ENCODE data around the gene KRT79. TPM values are rescaled to one million over a fixed set of nuclear protein-coding genes. Genes with fewer than 3 reads are reported as not detected.

KRT79 gene
- total RNA-seq, 1 donor from 2014 or later = not detected

DNA sequence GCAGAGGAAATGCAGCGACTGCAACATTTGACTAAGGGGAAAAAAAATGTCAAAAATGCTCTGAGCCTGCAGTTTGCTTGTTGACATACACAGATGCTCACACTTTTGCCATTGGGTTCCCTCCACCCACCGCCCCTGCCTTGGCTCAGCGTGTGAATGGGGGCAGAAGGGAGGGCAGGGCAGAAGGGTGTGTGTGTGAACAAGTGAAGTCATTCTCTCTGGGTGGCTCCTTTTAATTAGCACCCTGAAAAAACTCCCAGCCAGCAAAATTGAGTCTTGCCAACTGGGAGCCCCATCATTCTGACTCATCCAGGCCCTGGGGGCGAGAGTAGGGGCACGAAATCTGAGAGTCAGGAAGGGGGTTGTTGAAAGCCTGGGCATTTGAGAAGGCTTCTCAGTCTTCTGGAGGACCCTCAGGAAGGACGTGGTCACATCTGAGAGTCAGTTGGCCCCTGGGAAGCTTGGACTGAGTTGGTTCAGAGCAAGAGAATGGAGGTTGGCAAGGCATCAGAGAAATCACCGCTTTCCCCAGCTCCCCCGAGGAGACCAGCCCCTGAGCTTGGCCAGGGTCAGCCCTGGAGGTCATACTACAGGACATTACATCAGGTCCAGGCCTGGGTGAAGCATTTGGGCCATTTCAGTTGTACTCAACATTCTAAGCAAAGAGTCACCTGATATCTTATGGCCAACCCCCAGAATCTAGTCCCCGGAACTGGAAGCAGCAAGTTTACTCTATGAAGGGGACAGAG lies 37.4 kb upstream of the KRT79 start:
- DNase-seq (ENCODE audit: low read depth) = no peak
- no peaks in the 10 kb centered on the region for H3K27me3 ChIP-seq (ENCODE audit: control insufficient read depth, insufficient read depth, low read length)
- H3K4me3 ChIP-seq (ENCODE audit: low read depth, low read length) = no peak overlapping the region
- TF ChIP-seq, protein P1, sequence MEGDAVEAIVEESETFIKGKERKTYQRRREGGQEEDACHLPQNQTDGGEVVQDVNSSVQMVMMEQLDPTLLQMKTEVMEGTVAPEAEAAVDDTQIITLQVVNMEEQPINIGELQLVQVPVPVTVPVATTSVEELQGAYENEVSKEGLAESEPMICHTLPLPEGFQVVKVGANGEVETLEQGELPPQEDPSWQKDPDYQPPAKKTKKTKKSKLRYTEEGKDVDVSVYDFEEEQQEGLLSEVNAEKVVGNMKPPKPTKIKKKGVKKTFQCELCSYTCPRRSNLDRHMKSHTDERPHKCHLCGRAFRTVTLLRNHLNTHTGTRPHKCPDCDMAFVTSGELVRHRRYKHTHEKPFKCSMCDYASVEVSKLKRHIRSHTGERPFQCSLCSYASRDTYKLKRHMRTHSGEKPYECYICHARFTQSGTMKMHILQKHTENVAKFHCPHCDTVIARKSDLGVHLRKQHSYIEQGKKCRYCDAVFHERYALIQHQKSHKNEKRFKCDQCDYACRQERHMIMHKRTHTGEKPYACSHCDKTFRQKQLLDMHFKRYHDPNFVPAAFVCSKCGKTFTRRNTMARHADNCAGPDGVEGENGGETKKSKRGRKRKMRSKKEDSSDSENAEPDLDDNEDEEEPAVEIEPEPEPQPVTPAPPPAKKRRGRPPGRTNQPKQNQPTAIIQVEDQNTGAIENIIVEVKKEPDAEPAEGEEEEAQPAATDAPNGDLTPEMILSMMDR (IDR thresholded peaks at IDR 0.05; ENCODE audit: insufficient read depth, low read length, poor library complexity, severe bottlenecking) = no peak
- H3K36me3 ChIP-seq (ENCODE audit: control insufficient read depth, insufficient read depth, low read length) = no peaks in the 10 kb centered on the region

DNA sequence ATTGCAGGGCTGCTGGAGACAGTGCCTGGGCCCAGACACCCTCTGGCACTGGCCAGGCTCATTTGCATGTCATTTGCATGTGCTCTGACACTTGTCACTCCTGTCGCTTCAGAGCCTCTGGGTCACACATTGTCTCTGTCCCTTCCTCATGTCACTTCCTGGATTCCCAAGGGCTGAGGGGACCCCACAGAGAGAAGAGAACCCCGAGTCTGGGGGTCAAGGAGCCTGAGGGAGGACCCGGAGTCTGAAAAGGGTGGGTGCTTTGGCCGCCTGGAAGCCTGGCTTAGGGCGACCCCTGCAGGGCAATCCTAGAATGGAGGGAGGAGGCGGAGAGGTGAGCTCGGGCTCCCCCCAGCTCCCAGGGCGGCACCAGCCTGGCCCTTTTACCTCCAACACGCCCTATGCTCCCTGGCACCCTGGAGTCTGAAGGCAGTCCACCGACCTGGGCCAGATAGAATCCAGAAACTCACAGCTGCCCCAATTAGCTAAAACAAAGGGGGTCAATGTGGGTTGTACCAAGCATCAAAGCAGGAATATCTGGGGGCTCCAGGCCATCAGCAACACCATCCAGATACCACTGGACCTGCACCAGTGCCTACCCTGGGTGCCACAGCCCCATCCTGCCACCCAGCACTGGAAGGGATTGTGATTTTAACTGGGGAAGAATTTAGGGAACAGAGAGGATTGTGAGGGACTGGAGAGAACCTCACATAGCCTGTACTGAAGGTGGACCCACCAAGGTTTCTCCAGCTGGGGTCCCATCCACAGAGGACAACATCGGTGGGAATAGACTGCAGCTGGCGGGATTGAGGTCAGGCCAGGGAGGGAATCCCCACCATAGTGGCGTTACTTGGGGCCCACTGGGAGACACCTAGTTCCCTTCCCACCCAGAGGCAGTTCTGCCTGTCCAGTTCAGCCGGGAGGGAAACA lies 36.5 kb upstream of the KRT79 start:
- DNase-seq (ENCODE audit: low read depth) = no peak
- TF ChIP-seq, protein P1 (IDR thresholded peaks at IDR 0.05; ENCODE audit: insufficient read depth, low read length, poor library complexity, severe bottlenecking) = peak; percentile 89

DNA sequence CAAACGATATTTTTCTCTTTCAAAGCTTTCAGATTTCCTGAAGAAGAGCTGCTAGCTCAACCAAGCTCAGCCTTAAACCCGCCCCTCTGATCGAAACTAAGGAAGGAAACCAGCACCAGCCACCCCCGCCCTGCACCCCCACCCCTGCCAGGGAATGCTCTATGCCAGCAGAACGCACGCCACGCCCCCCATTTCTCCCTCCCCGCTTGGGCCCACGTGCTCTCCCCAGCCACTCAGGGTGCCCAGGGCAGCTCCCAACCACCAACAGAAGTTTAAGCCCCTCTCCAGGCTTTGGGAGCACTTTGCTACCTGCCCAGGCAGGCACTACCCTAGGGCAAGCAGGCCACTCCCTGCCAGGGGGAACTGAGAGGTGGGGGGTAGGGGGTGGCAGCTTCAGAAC lies 33.5 kb upstream of the KRT79 start:
- H3K27me3 ChIP-seq (ENCODE audit: control insufficient read depth, insufficient read depth, low read length) = no peaks in the 10 kb centered on the region
- no peak for DNase-seq (ENCODE audit: low read depth)
- H3K36me3 ChIP-seq (ENCODE audit: control insufficient read depth, insufficient read depth, low read length) = no peaks in the 10 kb centered on the region
- H3K4me3 ChIP-seq (ENCODE audit: low read depth, low read length) = no peak overlapping the region
- TF ChIP-seq, protein P1 (IDR thresholded peaks at IDR 0.05; ENCODE audit: insufficient read depth, low read length, poor library complexity, severe bottlenecking) = no peak

More for the DNA sequence above, 36.5 kb upstream of the KRT79 start:
- no peaks in the 10 kb centered on the region for H3K27me3 ChIP-seq (ENCODE audit: control insufficient read depth, insufficient read depth, low read length)
- H3K36me3 ChIP-seq (ENCODE audit: control insufficient read depth, insufficient read depth, low read length) = no peaks in the 10 kb centered on the region
- no peak overlapping the region for H3K4me3 ChIP-seq (ENCODE audit: low read depth, low read length)

- no peak for DNase-seq (ENCODE audit: low read depth)
- TF ChIP-seq, protein P1 (IDR thresholded peaks at IDR 0.05; ENCODE audit: insufficient read depth, low read length, poor library complexity, severe bottlenecking) = no peak
- Histone ChIP-seq H3K36me3 (ENCODE audit: control insufficient read depth, insufficient read depth, low read length) (no peaks in the 10 kb centered on the region), H3K4me3 (ENCODE audit: low read depth, low read length) (no peak overlapping the region), H3K27me3 (ENCODE audit: control insufficient read depth, insufficient read depth, low read length) (no peaks in the 10 kb centered on the region)
These were observed 33.0 kb upstream of the KRT79 start for GRCh38 chr12:52867152-52867551.

DNA sequence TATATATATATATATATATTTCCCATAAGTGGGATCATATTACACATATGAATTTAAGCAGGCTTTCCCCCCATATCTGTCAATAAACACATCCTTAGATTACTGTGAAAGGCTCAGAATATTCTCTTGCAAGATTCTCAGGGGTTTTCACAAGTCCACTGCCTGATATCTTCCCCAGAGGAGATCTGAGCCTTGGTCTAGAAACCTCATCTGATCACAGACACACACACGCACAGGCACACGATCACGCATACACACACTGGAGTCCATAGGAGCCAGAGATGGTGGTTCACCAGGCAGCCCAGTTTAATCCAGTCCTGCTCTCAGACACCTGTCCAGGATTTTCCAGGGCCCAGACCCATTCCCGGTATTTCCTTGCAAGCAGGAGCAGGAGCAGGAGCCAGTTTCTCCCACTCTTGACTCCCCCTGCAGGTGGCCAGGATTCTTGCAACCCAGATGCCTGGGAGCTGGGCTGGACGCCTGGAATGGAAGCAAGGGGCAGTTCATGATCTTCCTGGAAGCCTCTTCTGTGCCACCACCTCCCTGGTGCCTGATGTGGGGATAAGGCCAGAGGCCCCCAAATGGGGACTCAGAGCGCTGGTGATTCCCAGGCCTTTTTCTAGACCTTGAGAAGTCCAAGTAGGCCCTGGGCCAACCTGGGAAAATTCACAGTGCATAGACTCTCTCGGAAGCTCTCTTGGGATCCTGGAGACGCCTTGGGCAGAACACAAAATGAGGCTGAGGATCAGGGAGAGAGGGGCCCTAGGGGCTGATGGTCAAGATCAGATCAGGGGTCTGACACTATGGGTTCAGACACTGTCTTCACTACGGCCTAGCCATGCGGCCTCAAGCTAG lies 31.2 kb upstream of the KRT79 start:
- H3K4me3 ChIP-seq (ENCODE audit: low read depth, low read length) = no peak overlapping the region
- DNase-seq (ENCODE audit: low read depth) = no peak
- H3K36me3 ChIP-seq (ENCODE audit: control insufficient read depth, insufficient read depth, low read length) = no peaks in the 10 kb centered on the region
- peaks cover 3% of the 10 kb centered on the region for H3K27me3 ChIP-seq (ENCODE audit: control insufficient read depth, insufficient read depth, low read length)
- TF ChIP-seq, protein P1 (IDR thresholded peaks at IDR 0.05; ENCODE audit: insufficient read depth, low read length, poor library complexity, severe bottlenecking) = peak; percentile 96

Measured in kidney epithelial cell (primary cell).